Psoas muscle (tissue), 8 donors: ENCODE measurements around the gene MYOM3. TPM values are rescaled to one million over a fixed set of nuclear protein-coding genes. Genes with fewer than 3 reads are reported as not detected.

ENCODE experiments used
- ATAC-seq, 4 donors: fragments of 200-7000 bp; cut with Tn5 transposase; one replicate each; pipeline ENCODE4 v1.9.1; 2020; ENCODE audit warnings: moderate library complexity in 3 of 4, mild to moderate bottlenecking in 2 of 4
- DNase-seq, 2 donors: peaks; one replicate each; pipeline ENCODE4 v3.0.0-alpha.2; 2020
- H3K27ac ChIP-seq: fragments of 200-600 bp; one replicate; pipeline ENCODE4 v1.8.0; 2022
- H3K27me3 ChIP-seq, 3 donors: fragments of 200-600 bp in 1 of 3; one replicate each; pipeline versions ENCODE4 v1.6.1 to v1.8.0; 2013 to 2022; ENCODE audit warnings: low read length in 2 of 3, mild to moderate bottlenecking in 2 of 3, moderate library complexity in 1 of 3; ENCODE audit not compliant: insufficient read depth in 3 of 3
- H3K36me3 ChIP-seq, 2 donors: fragments of 200-600 bp in 1 of 2; one replicate each; pipeline versions ENCODE4 v1.6.1 to v1.8.0; 2013 to 2022; ENCODE audit warnings: low read depth in 1 of 2, mild to moderate bottlenecking in 1 of 2, moderate library complexity in 1 of 2; ENCODE audit not compliant: insufficient read depth in 1 of 2
- H3K4me1 ChIP-seq: fragments of 200-600 bp; one replicate; pipeline ENCODE4 v1.8.0; 2022
- H3K4me3 ChIP-seq: fragments of 200-600 bp; one replicate; pipeline ENCODE4 v1.8.0; 2022; ENCODE audit warnings: mild to moderate bottlenecking
- H3K9me3 ChIP-seq: fragments of 200-600 bp; one replicate; pipeline ENCODE4 v1.8.0; 2022
- CTCF ChIP-seq: fragments of 200-600 bp; IDR thresholded peaks from one replicate; pipeline ENCODE4 v1.8.0; 2022; ENCODE audit warnings: antibody characterized with exemption
- WGBS, 3 donors: extraction: QIAGEN DNeasy Blood & Tissue Kit; methylation state at CpG; one replicate each; pipeline versions ENCODE4 v1.1.6 to v1.1.7; 2013; 5-methylcytosine and 5-hydroxymethylcytosine counted together
- intact Hi-C, 2 donors: fragments of 100-400 bp; cut with DNase I; formaldehyde crosslinking; loops; one replicate each; pipeline versions ENCODE4 v1.11.0 to v1.14.2; 2022
- long read RNA-seq, 2 donors: library from polyadenylated mRNA; unstranded; transcript quantifications; one replicate each; pipeline ENCODE4 v2.0.0, GENCODE V29; 2021
- polyA plus RNA-seq, 3 donors: library from polyadenylated mRNA; stranded (reverse); fragments of 200-250 nt; gene quantifications; one replicate each; pipeline ENCODE4 v1.2.3, GENCODE V29; 2013
- total RNA-seq, 4 donors: library from RNA; stranded (reverse); fragmentation: NEBNext Ultra II Directional in 2 of 4; extraction: Animal tissue kit (Norgen Biotek cat#: 25700) in 2 of 4; gene quantifications; one replicate each; pipeline versions ENCODE4 v1.2.1 to v1.2.4, GENCODE V29; 2021 to 2023
- donor health status: healthy with polysubstance abuse.
- donor health status: DM: no; HTN: no; CAD: no; lungs with moderate emphysema.
- donor health status: Bipolar disorder and iron deficiency.
- donor health status: healthy.
- donor health status: DM: yes; HTN: yes; CAD: no.
- donor health status: DM: no; HTN: no; CAD: no.
- donor health status: DM: no; HTN: no; CAD: no.
- donor health status: DM: yes; HTN: yes; CAD: no.

The MYOM3 gene
- total RNA-seq: 100 to 1,000 TPM; 130 to 505 (median 308) TPM
- polyA plus RNA-seq: 100 to 1,000 TPM in 2 of 3 donors, 10 to 100 TPM in 1; 86.7 to 152 (median 122) TPM
- long read RNA-seq, donor 1, full-length matches to known transcripts: 18 of 148 reads
- long read RNA-seq, donor 1, partial matches to known transcripts: 123 of 148 reads
- long read RNA-seq, donor 1, other reads (novel, unspliced or antisense): 7 of 148 reads
- long read RNA-seq, donor 2, full-length matches to known transcripts: 47 of 448 reads
- long read RNA-seq, donor 2, partial matches to known transcripts: 357 of 448 reads
- long read RNA-seq, donor 2, other reads (novel, unspliced or antisense): 44 of 448 reads

GRCh38 chr1:24111996-24112779, at the start of gene MYOM3:
TSS of gene MYOM3 (minus strand) at chr1:24112135. CDS start at chr1:24108636, 3,499 bp downstream.
- 7 to 12% (median 9%) methylated on average over 27 of the region's 27 CpGs for WGBS, 3 donors
- peak; percentile 71 to 81 (median 76) for ATAC-seq
- peaks cover 41% of the 10 kb centered on the region for H3K4me1 ChIP-seq

GRCh38 chr1:24161270-24161669, 49.3 kb upstream of the MYOM3 start:
- Histone ChIP-seq H3K36me3 (peaks cover 0 to 5% of the 10 kb centered on the region in 2 donors), H3K4me3 (no peak overlapping the region), H3K4me1 (peaks cover 6% of the 10 kb centered on the region), H3K27me3 (no peaks in the 10 kb centered on the region), H3K27ac (no peak overlapping the region), H3K9me3 (no peaks in the 10 kb centered on the region)
- DNase-seq (no peak), ATAC-seq (no peak)
- intact Hi-C loops: no loop called here
- no peak for TF ChIP-seq CTCF
- 71 to 89% (median 82%) methylated on average over 2 to 4 of the region's 4 CpGs for WGBS, 3 donors

More at GRCh38 chr1:24111996-24112779, at the start of gene MYOM3:
- DNase-seq: peak; percentile 81 to 91
- peaks cover 0 to 13% of the 10 kb centered on the region in 2 donors for H3K36me3 ChIP-seq
- peak within 1 kb of the TSS; percentile 91 for H3K27ac ChIP-seq
- peak; percentile 53 for TF ChIP-seq CTCF
- intact Hi-C loops: loop anchor here (1.0 to 10.0 kb wide), 3 partner anchors 40 to 157 kb away; partner anchors contain the start of gene PNRC2 (in 2 of the 2)
- no peaks in the 10 kb centered on the region for H3K9me3 ChIP-seq
- H3K4me3 ChIP-seq: peak within 1 kb of the TSS; percentile 67
- no peaks in the 10 kb centered on the region for H3K27me3 ChIP-seq

- H3K36me3 ChIP-seq: peaks cover 0 to 5% of the 10 kb centered on the region in 2 donors
- ATAC-seq (no peak), DNase-seq (no peak)
- intact Hi-C loops: no loop called here
- no peaks in the 10 kb centered on the region for H3K27me3 ChIP-seq
- TF ChIP-seq CTCF: no peak
- no peaks in the 10 kb centered on the region for H3K9me3 ChIP-seq
- no peak overlapping the region for H3K4me3 ChIP-seq
- 61 to 75% (median 66%) methylated on average over 5 of the region's 5 CpGs for WGBS, 3 donors
- no peak overlapping the region for H3K27ac ChIP-seq
- H3K4me1 ChIP-seq: peaks cover 6% of the 10 kb centered on the region
These were observed 47.4 kb upstream of the MYOM3 start for GRCh38 chr1:24159366-24159765.

GRCh38 chr1:24157918-24158481, 46.1 kb upstream of the MYOM3 start:
- H3K36me3 ChIP-seq: peaks cover 0 to 5% of the 10 kb centered on the region in 2 donors
- no peaks in the 10 kb centered on the region for H3K9me3 ChIP-seq
- 38 to 60% (median 45%) methylated on average over 6 of the region's 6 CpGs for WGBS, 3 donors
- no peak overlapping the region for H3K27ac ChIP-seq
- H3K4me3 ChIP-seq: no peak overlapping the region
- TF ChIP-seq CTCF: peak; percentile 5
- peaks cover 6% of the 10 kb centered on the region for H3K4me1 ChIP-seq
- intact Hi-C loops: no loop called here
- no peaks in the 10 kb centered on the region for H3K27me3 ChIP-seq
- DNase-seq (peak in 1 of 2 donors; percentile 68), ATAC-seq (peak; percentile 37 to 93 (median 80))
